GM19372 (cell line): ENCODE data around the gene IL17B.

Experiments used
- ATAC-seq: cut with Tn5 transposase; IDR thresholded peaks from one replicate; pipeline ENCODE4 v1.9.1; 2021; ENCODE audit warnings: mild to moderate bottlenecking, low read depth, moderate library complexity; ENCODE audit not compliant: unreplicated experiment

The IL17B gene

DNA sequence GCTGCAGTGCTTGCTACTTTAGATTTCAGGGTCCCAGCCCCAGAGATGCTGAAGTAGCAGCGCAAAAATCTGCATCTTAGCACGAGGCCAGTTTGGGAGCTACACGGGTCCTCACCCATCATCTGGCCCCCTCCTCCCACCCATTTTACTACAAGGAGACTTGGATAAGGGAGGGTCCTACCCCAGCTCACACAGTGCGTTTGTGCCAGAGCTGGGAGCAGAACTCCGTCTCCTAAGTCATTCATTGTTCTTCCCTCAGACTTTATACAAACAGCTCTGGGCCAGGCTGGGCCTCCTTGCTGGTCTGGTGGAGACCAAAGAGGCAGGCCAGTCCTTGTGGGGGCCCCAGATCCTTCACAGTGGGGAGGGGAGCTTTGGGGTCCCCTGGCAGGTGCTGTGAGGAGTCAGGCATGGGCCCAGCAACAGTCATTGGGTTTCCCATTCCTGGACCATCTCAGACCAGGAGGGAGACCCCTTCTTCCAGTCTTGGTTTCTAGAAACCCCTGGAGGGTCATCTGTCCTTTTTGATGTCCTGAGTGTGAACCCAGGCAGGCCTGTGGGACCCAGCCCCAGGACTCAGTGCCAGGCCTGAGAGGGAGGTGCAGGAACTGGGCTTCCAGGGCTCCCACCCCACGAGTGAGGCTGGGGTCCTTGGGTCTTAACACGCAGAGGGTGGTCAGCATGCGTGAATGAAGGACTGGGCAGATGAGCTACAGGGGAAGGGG lies 2.3 kb upstream of the IL17B start:
- no peak for ATAC-seq

DNA sequence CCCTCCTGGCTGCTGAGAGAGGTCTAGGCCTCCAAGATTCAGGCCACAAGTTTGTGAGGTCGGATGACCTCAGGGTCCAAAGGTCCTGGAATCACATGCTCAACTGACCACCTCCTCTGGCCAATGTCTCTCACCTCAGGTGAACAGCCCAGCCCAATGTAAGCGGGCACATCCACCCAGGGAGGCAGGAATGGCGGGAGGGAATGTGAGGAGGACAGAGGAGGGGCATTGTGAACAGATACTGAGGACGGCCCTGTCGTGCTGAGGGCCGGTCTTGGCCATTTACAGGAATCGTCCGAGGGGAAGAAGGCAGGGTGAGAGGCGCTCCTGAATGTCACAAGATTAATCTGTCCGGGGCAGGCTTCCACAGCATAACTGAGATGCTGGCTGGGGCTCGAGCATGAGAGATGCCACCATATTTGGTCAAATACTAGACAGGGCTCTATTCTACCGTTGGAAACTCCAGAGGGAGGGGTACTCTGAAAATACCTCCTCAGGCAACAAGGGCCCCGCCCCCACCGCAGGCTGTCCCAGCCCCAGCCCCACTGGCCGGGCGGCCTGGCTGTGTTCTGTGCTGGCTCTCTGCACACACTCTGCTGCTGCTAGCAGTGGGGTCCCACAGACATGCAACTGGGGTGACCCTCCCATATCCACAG lies 1.5 kb upstream of the IL17B start:
- no peak for ATAC-seq

- no peak for ATAC-seq
Measured at GRCh38 chr5:149379818-149380374, 804 bp upstream of the IL17B start.

DNA sequence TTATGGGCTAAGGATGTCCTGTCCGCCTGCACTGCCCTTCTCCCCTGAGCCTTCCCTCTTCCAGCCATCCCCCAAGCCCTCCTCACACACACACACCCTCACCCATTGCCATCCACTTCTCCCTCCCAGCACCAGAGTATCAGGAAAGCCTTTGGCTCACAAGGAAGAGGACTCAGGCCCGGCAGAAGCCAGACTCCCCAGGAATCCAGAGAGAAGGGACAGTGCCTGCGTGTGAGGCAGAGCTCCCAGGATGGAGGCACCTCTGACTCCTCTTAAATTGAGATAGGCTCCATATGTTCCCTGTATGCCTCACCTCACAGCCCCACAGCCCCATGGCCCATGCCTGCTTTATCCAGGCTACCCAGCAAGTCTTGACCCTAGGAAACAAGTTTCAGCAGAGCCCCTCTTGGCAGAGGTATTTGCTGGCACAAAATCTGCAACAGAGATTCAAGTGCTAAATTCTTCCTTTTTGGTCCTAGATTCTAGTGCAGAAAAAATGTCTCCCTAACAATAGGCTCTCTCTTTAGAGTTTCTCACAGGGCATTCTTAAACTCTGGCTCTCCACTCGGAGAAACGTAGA lies 761 bp downstream of the IL17B start:
- ATAC-seq: no peak

GRCh38 chr5:149376711-149377447 lies 2.2 kb downstream of the IL17B start:
- ATAC-seq: no peak

- ATAC-seq: no peak
Measured at GRCh38 chr5:149376104-149376503, 3.0 kb downstream of the IL17B start.

DNA sequence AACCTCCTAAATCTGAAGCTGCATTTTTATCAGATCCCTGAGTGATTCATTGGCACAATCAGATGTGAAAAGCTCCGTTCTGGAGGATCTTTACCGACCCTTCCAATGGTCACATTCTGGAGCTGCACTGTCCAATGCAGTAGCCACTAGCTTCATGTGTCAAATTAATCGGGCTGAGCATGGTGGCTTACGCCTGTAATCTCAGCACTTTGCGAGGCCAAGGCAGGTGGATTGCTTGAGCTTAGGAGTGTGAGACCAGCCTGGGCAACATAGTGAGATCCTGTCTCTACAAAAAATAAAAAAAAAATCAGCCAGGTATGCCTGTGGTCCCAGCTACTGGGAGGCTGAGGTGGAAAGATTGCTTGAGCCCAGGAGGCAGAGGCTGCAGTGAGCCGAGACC lies 3.7 kb downstream of the IL17B start:
- no peak for ATAC-seq

- ATAC-seq: no peak
Measured at GRCh38 chr5:149374801-149375200, 4.3 kb downstream of the IL17B start.

DNA sequence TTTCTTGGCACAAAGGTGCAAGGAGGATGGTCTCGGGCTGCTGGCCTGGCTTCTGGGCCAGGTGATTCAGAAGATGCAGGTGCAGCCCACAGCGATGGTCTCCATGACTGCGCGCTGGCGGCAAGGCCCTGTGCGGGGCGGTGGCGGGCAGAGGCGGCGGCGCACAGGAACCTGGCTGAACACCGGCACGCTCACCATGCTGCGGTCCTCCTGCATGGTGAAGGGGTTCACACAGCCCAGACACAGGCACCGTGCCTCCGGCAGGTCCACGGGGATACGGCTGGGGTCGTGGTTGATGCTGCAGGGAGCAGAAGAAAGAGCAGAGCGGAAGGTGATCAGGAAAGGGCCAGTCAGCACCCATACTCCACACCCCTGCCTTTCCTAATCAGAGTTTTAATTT lies 4.8 kb downstream of the IL17B start:
- ATAC-seq: no peak

DNA sequence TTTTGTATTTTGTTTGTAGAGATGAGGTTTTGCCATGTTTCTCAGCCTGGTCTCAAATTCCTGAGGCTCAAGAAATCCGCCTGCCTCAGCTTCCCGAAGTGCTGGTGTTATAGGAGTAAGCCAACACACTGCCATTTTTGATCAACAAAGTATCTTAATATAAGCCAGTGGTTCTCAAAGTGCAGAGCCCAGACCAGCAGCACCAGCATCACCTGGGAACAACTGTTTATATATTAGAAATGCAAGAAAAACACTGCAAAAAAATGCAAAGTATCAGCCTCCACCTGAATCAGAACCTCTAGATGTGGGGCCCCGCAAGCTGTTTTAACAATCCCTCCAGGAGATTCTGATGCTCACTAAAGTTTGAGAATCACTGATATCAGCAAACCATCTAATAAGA lies 6.2 kb downstream of the IL17B start:
- no peak for ATAC-seq

- ATAC-seq: no peak
Measured at GRCh38 chr5:149372076-149372795, 6.9 kb downstream of the IL17B start.

GRCh38 chr5:149371296-149371962 lies 7.7 kb downstream of the IL17B start:
- peak; percentile 83 for ATAC-seq

GRCh38 chr5:149370878-149371277 lies 8.2 kb downstream of the IL17B start:
- no peak for ATAC-seq

DNA sequence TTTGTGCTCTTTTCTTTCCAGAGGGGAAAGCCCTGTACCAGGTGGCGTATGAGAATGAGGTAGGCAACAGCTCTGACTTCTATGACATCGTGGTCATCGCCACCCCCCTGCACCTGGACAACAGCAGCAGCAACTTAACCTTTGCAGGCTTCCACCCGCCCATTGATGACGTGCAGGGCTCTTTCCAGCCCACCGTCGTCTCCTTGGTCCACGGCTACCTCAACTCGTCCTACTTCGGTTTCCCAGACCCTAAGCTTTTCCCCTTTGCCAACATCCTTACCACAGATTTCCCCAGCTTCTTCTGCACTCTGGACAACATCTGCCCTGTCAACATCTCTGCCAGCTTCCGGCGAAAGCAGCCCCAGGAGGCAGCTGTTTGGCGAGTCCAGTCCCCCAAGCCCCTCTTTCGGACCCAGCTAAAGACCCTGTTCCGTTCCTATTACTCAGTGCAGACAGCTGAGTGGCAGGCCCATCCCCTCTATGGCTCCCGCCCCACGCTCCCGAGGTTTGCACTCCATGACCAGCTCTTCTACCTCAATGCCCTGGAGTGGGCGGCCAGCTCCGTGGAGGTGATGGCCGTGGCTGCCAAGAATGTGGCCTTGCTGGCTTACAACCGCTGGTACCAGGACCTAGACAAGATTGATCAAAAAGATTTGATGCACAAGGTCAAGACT lies 11.0 kb downstream of the IL17B start:
- ATAC-seq: no peak

DNA sequence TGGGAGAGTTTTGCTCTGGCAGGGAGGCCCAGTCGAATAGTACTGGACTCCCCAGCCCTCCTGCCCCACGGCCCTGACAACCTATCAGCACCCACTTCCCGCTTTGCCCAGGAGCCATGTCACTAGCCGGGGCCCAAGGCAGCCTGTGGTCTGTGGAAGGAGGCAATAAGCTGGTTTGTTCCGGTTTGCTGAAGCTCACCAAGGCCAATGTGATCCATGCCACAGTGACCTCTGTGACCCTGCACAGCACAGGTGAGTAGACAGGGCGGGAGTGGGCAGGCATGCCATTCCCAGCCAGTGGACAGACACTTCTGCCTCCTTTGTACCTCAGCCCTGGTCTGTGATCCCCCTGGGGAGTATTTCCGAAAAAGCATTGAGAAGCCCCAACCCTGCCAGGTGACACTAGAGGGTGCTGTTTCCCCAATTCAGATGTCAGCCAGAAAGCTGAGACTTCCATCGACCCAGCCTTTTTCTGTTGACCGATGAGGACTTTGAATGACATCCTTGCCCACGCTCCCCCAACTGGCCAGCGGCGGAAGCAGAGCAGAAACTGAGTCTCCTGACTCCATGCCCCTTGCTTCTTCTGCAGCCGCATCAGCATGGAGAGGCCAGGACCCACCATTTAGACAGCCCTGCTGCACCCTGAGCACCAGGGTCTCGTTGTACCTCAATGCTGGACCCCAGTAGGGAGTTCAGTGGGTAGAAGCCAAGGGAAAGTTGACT lies 11.7 kb downstream of the IL17B start:
- peak; percentile 80 for ATAC-seq

DNA sequence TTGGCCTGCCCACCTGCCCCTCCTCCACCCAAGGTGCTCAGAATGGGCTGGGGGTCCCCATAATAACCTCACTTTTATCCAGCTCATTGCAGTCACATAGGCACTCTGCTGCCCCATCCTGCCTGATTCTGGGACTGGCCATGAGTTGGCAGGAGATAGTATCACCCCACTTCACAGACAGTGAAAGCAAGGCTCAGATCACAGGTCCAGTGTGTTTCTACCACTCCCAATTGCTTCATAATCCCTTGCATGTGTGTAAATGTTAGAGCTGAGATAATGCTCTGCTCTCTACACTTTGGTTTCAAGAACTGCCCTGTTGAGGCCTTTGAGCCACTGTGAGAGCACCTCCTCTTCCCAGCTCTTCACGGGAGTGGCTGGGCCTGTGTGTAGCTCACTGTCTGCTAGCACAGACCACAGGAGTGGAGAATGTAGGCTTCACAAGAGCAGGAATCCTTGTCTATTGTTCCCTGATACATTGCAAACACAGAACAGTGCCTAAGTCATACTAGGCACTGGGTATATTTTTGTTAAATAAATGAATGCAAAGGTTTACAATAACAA lies 12.8 kb downstream of the IL17B start:
- no peak for ATAC-seq

DNA sequence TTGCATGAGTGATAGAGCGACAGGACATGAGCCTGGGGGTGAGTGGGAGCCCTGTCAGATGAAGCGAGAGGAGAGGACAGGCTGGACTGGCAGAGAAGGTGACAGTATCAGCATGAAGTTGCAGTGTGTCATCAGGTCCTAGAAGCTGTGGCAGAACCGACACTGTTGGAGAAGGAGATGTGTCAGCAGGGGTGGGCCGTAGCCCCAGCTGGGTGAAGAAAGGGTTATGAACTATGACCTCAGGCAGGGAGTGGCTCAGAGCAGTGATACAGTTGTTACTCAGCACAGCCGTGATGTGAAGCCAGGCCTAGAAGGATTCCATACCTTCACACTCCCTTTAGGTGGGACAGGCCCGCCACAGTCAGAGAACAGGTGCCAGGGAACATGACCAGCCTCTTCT lies 13.7 kb downstream of the IL17B start:
- no peak for ATAC-seq

DNA sequence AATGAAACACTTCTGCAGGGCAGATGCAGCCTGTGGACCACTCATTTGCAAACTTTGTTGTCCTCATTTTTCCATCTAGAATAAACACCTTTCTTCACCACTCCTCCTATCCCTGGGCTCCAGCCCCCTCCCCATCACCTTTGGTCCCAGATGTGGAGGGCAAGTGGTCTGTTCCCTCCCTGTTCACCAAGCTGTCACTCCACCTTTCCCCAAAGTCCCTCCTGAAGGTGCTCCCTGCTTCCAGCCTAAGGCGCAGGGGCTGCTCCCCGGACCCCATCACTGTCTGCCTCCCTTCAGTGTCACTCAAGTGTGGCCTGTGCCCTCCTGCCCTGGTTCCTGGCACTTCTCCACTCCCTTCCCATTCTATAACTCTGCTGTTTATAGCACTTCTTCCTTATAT lies 14.4 kb downstream of the IL17B start:
- ATAC-seq: no peak
